Measurements from ENCODE around the gene EIF2A.
A peak's percentile ranks its signal among the peaks of the same experiment; 100 is the strongest.
"Not testable (repeated sequence)": the region's sequence is repeated elsewhere in the genome, so short reads cannot be mapped to it uniquely, and the experiment has no call there.

EIF2A gene

GRCh38 chr3:150543531-150543930 is 3.1 kb upstream of the EIF2A start:
- DNase-seq: no peak

DNA sequence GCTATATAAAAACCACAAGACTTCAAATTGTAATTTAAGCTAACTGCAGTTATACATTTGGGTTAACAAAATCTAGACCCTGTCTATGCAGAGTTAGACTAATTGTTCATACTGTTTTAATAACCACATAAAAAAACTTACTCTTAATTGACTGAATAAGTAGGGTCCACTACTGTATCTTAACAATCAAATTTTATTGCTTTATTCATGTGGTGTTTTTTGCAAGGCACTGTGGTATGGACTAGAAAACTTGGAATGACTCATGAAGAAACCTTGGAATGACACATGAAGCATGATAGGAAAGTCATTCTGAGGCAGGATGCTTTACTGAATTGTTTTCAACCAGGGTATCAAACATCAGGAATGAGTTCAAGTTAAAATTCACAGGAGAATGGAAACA is 2.5 kb upstream of the EIF2A start:
- peak in 1 of 4 experiments; percentile 6 for DNase-seq

DNA sequence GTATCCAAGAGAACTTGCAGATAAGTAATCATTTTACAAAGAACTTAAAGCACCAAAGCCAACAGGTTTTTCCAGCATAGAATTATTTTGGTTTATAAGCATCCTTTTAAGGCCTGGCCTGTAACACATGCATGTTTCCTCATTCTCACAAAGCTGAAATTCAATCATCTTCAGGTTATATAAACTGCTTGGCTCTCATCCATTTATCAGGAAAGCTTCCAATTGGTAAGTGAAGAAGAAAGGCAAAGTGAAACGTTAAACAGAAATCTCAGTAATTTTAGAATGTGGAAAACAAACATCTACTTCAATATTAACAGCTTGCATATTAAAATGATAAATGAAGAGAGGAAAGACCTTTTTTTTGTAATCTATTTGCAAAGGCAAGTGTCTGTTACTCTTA is 1.9 kb upstream of the EIF2A start:
- peak in 2 of 4 experiments; percentile 18 to 20 for DNase-seq

DNA sequence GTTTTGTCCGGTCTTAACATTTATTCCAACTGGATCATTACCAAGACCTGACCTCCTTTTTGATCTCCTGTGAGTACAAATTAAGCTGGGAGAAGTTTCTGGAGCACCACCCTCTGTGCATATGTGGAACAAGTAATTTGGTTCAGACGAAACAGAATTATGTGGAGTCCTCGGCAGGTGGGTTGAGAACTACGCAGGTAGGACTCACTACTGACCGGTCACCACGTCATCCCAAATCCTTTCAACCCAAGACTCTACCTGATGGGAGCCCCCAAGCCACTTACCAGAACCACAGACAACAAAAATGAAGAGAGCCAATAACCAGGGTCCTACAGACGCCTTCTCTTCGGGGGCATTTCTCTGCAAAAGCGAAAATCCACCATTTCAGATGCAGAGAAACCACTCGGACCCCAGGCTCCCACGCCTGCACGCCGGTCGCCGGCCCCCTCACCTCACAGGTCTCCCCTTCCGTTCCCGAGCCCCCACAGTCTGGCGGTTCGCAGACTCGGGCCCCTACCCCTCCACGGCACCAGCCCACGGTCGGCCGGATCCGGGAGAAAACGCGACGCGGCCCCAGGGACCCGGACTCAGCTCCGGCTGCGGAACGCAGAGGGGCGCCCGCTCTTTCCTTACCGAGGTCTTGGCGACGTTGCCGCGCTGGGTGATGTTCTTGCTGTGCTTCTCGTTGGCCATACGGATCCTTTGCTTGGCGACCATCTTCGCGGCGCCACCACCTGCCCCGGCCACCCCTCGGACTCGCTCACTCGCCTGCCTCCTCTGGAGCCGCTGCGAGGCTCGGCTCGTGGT is 965 bp upstream of the EIF2A start:
- DNase-seq: peak; percentile 16 to 35 (median 29)

GRCh38 chr3:150547045-150547741 is 606 bp downstream of the EIF2A start:
- peak in 3 of 4 experiments; percentile 8 to 65 (median 45) for DNase-seq

DNA sequence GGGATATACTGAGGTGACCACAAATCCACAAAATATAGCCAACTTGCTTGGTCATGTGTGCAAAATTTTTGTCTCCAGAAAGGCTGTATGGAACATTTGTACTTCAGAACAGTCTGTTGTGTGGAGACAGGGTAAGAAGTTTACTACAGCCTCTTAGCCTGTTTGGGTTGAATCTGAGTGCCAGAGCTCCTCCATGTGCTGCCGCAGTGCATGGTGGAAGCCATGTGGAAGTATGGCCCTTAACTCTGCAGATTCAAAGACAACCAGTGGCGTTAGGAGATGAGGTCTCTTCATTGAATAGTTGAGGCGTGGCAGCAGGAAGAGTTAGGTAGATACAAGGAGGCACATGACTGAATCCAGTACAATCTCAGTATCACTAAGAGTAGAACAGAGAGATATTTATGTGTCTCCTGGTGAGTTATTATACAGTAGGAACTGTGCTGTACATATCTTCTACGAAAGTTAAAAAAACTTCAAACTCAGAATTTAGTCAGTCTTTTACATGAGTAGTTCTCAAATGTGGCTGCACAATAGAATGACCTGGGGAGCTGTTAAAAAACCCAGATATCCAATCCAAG is 9.4 kb downstream of the EIF2A start:
- no peak for DNase-seq

- no peak for DNase-seq
Observed at GRCh38 chr3:150556792-150557191, 10.2 kb downstream of the EIF2A start.

DNA sequence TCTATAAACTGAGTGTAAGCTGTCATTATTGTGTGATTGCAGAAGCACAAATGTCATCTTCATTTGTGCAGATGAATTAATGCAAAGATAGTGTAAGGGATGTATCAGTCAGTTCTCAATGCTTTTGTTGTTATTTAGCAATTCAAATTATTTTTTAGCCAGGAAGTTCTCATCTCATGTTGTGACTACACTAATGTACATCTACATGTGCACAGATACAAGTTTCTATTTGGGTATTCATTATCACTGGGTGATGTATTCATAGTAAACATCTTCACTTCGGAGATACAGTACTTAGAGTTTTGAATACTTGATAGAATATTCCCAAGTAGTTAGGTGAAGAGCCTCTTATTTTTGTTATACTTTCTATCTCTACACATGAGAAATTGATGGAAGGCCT is 11.1 kb downstream of the EIF2A start:
- no peak for DNase-seq

GRCh38 chr3:150564243-150564642 is 17.7 kb downstream of the EIF2A start:
- no peak for DNase-seq

GRCh38 chr3:150567328-150567727 is 20.7 kb downstream of the EIF2A start:
- no peak for DNase-seq

- peak in 2 of 4 experiments; percentile 5 to 10 for DNase-seq
Observed at GRCh38 chr3:150577855-150578254, 31.3 kb downstream of the EIF2A start.

DNA sequence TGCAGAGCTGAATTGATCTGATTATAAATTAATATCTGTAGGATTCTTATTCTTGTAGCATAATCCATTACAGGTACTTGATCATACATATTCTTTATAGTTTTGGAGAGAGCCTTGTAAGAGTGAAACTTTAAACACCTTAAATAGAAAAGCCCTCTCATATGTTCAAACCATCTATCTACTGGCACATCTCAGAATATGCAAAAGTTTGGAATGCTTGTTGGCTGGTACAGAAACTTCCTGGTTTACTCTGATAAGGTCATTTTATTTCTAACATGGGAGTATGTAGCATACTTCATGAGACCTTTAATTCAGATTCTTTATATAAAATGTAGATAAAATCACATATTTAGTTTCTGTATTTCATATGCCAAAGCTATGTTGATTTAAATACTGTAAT is 34.6 kb downstream of the EIF2A start:
- DNase-seq: no peak

DNA sequence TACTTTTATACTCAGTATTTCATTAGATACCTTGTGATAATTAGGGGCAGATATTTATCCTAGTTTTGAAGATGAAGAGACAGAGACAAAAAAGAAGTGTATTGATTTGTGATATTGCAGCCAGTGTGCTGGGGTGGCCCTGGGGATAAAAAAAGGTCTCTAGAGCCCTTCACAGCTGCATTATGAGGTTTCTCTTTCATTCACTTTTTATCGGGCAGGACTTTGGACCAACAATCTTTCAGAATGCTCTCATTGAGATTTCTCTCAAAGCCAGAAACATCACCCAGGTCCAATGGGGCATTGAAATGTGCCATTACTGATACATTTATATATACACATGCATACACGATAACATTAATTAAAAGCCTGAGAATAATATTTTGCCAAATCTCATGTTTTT is 36.0 kb downstream of the EIF2A start:
- DNase-seq: no peak

DNA sequence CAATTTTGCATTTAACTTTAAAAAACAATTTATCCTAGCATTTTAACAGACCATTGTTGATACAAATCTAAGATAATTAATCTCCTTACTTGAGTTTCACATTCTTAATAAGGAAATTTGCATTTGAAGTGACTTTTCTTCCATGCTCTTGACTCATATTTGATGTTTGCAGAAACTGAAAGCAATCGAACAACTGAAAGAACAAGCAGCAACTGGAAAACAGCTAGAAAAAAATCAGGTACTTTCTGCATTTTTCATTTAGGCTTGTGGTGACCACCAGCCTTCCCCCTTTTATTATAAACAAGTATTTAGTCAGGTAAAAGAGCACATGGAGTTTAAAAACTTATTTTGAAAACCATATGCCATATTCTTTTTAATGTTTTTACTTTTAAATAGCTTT is 36.4 kb downstream of the EIF2A start:
- DNase-seq: no peak

GRCh38 chr3:150588027-150588830 is 41.6 kb downstream of the EIF2A start:
- DNase-seq: no peak

- no peak for DNase-seq
Observed at GRCh38 chr3:150589759-150590158, 43.2 kb downstream of the EIF2A start.

- peak in 1 of 4 experiments; percentile 11 for DNase-seq
Observed at GRCh38 chr3:150594150-150594549, 47.6 kb downstream of the EIF2A start.

DNA sequence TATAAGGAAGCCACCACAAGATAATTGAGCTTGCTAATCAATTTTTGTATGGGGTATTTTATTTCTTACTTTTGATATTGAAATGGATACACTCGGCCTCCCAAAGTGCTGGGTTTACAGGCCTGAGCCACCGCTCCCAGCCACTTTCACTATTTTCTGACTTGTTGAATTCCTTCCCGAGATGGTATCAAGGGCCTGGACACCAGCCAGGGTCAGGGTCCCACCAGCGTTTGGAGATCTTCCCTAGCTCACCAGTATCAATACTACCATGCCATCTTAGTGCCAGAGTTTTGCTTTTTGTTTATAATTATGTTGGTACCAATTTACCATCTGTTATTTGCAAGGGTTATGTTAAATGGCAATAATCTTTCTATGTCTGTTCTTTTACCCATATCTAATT is 51.1 kb downstream of the EIF2A start:
- DNase-seq: no peak

DNA sequence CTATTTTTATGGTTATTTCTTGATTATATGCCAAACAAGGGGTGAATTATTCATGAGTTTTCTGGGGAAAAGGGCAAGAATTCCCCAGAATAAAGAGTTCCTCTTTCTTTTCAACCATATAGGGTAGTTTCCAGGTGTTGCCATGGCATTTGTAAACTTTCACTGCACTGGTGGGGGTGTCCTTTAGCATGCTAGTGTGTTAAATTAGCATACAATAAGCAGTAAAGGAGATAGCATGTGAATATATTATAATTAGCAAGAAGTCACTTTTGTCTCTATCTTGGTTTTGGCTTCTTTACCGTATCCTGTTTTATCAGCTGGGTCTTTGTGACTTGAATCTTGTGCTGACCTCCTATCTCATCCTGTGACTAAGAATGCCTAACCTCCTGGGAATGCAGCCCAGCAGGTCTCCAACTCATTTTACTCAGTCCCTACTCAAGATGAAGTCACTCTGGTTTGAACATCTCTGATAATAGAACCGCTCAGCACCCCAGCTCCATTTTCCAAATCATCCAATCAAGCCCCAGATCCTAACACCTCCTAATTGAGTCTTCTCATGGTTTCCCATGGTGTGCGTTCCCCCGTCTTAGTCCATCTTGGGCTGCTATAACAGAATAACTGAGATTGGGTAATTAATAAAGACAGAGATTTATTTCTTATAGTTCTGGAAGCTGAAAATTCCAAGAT is 53.2 kb downstream of the EIF2A start:
- DNase-seq: peak; percentile 45 to 70 (median 56)

GRCh38 chr3:150600647-150601530 is 54.3 kb downstream of the EIF2A start:
- not testable (repeated sequence) for DNase-seq
